ENCODE data around the gene OR2T6. TPM values are rescaled to one million over a fixed set of nuclear protein-coding genes. Genes with fewer than 3 reads are reported as not detected.
"Not testable (repeated sequence)": the region's sequence is repeated elsewhere in the genome, so short reads cannot be mapped to it uniquely, and the experiment has no call there.

OR2T6 gene
- total RNA-seq, 1 donor from 2014 or later = not detected

DNA sequence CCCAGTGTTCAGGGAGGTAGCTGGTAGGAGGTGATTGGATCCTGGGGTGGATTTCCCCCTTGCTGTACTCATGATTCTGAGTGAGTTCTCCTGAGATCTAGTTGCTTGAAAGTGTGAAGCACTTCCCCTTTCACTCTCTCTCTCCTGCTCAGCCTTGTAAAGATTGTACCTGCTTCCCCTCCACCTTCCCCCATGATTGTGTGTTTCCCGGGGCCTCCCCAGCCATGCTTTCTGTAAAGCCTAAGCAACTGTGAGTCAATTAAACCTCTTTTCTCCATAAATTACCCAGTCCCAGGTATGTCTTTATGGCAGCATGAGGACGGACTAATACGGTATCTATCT is 52.6 kb downstream of the OR2T6 start:
- DNase-seq; intact Hi-C loops (cut with micrococcal nuclease); ATAC-seq: not testable (repeated sequence)

DNA sequence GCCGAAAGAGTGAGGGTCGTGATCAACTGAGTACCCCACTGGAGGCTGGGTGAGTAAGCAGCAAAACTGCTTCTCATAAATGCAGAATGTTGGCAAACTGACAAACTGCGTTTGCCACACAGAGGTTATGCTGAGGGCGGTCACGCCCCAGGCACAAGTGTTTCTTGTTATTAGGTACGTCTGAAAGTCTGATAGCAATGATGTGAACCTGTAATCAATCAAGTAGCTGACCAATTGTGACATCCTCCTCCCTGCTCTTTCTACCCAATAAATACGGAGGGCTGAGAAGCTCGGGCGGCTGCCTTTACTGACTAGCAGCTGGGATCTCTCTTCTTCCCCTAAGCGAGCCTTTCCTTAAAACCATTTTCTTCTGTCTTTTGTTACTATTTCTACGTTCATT is 56.1 kb downstream of the OR2T6 start:
- DNase-seq; ATAC-seq; intact Hi-C loops (cut with micrococcal nuclease): not testable (repeated sequence)

DNA sequence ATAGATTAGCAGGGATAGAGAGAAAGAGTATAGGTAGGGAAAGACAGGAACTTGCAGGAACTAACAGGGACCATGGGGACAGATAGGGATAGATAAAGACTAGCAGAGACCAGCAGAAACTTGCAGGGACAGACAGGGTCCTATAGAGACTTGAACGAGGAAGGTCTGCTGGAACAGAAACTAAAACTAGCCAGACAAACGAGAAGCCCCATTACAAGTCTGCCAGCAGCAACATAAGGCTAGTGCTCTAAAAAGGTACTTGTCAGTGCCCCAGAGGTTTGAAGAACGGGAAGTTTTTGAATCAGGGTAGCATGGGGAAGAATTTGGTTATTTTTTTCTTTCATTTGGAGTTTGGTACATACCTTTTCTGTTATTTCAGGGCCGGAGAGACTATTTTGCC is 56.7 kb downstream of the OR2T6 start:
- DNase-seq; ATAC-seq; intact Hi-C loops (cut with micrococcal nuclease): not testable (repeated sequence)

DNA sequence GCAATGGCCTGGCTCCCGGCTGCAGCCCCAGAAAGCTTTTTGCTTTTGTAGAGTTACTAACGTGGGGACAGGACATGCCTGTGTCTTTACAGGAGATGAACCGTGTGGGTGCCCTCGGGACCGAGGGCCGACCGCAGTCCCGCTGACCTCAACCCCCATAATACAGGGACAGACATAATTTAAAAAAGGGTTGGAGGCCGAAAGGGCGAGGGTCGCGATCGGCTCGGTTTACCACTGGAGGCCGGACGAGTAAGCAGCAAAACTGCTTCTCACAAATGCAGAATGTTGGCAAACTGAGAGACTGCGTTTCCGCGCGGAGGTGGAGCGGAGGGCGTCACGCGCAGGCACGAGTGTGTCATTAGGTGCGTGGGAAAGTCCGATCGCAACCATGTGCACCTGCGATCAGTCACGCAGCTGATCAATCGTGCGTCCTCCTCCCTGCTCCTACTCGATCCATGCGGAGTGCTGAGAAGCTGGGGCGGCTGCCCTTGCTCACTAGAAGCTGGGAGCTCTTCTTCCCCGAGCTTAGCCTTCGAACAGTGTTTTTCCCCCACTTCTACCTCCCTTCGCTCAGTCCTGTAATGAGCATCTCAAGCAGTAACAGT is 58.4 kb downstream of the OR2T6 start:
- DNase-seq; intact Hi-C loops (cut with micrococcal nuclease); ATAC-seq: not testable (repeated sequence)

DNA sequence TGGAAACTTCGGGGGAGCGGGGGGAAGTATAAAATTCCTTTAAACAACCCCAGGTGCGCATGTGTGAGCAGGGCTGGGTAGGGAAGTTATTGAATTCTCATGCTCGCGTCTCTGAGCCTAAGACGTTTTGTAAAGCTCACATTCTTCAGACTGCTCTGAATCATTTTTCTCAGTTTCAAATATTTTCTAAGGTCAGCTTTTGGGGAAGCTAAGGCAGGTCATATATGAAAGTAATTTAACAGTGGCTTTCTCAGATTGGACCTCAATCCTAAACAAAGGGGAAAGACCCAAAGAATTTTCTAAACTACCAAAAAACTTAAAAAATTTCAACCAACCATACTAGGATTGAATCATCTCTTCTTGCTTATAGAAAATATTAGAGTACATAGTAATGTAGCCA is 59.4 kb downstream of the OR2T6 start:
- intact Hi-C loops (cut with micrococcal nuclease); ATAC-seq; DNase-seq: not testable (repeated sequence)

DNA sequence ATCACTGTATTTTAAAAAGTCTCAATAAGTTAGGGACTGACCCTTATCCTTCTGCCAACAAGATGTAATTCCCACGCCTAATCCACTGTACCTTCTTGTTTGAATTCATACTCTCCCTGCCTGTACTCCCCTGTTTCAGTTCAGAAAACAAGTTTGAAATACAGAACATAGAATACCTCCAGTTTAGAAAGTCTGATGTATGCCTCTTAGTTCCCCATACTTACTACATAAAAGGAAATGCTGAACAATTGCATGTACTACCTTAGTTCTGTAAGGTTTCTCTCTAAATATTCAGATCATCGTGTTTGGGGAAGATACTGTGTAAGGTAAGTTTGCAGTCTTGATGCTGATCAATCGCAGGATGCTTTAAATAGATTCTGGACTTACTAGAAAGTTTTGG is 60.8 kb downstream of the OR2T6 start:
- ATAC-seq; intact Hi-C loops (cut with micrococcal nuclease); DNase-seq: not testable (repeated sequence)

DNA sequence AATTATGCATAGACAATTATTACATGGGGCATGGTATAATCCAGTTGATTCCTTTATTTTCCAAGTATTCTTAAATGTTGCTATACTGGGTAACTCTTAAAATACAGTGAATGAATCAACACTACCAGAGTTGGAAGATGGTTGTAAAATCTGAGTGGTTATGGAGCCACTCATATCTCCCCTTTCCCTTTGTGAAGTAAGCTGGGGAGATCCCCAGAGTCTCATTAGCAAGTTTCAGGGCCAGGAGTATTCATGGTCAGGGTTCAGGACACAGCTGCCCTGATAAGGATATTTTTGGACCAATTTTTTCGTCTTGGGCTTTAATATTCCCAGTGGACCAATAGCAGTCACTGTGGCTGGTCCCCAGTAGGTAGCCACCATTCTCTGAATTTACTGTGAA is 63.1 kb downstream of the OR2T6 start:
- intact Hi-C loops (cut with micrococcal nuclease) = not testable (repeated sequence)

DNA sequence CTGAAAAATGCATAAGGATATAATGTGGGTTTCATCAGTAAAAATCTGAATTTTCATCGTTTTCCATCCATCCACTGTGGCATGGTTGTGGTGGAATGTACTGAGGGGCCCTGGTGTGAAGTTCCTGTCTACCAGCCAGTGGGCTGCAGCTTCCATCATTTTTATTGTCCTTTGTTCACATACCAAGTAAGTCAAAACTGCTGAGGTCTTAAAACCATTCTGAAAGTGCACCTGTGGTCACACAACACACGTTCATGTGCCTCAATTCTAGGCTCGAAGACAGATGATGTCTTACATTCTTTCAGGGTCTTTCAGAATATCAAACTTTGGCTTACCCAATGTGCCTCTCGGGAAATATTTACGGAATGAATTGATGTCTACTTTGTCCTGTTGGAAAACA is 63.7 kb downstream of the OR2T6 start:
- ATAC-seq; DNase-seq; intact Hi-C loops (cut with micrococcal nuclease): not testable (repeated sequence)

More for the DNA sequence above, 63.1 kb downstream of the OR2T6 start:
- DNase-seq, ATAC-seq: not testable (repeated sequence)

Other genes with a start within 250 kb of the OR2T6 start
- not detected for gene OR2M5, start 230.6 kb upstream of the OR2T6 start, total RNA-seq
- gene OR2M2, start 200.9 kb upstream of the OR2T6 start, total RNA-seq = not detected
- gene OR2M3, start 178.5 kb upstream of the OR2T6 start, total RNA-seq = not detected
- gene OR2M4, start 144.3 kb upstream of the OR2T6 start, total RNA-seq = not detected
- gene OR2T33, start 97.8 kb upstream of the OR2T6 start, total RNA-seq = not detected
- gene OR2T12, start 72.3 kb upstream of the OR2T6 start, total RNA-seq = not detected
- gene OR2M7, start 51.2 kb upstream of the OR2T6 start, total RNA-seq = not detected
- gene OR14C36, start 27.0 kb upstream of the OR2T6 start, total RNA-seq = not detected
- not detected for gene OR2T4, start 14.1 kb upstream of the OR2T6 start, total RNA-seq
- gene OR2T1, start 27.3 kb downstream of the OR2T6 start, total RNA-seq = not detected
- gene OR2T2, start 69.9 kb downstream of the OR2T6 start, total RNA-seq = not detected
- not detected for gene OR2T3, start 97.6 kb downstream of the OR2T6 start, total RNA-seq
- not detected for gene OR2T5, start 112.8 kb downstream of the OR2T6 start, total RNA-seq
- not detected for gene OR2G6, start 132.3 kb downstream of the OR2T6 start, total RNA-seq
- not detected for gene OR2T29, start 187.0 kb downstream of the OR2T6 start, total RNA-seq
- not detected for gene OR2T34, start 199.0 kb downstream of the OR2T6 start, total RNA-seq
- gene OR2T10, start 222.0 kb downstream of the OR2T6 start, total RNA-seq = not detected